HFF-Myc (cell line): Measurements from ENCODE around the gene TP53BP1.

Source experiments
- DNase-seq: peaks from one replicate; pipeline ENCODE4 v3.0.0-alpha.2; 2011; ENCODE audit warnings: low read depth; ENCODE audit errors: extremely low read depth
- H3K4me3 ChIP-seq: replicated peaks from 2 replicates; pipeline ENCODE4 v1.5.1; 2011; ENCODE audit warnings: low read depth, mild to moderate bottlenecking, control low read depth, low read length
- TF ChIP-seq, protein P1 (sequence below): IDR thresholded peaks from 2 replicates; pipeline ENCODE4 v1.5.1; 2012; ENCODE audit warnings: mild to moderate bottlenecking, low read depth, low read length, control low read depth; ENCODE audit errors: missing control alignments

Gene TP53BP1

GRCh38 chr15:43465100-43465499 lies 27.9 kb downstream of the TP53BP1 start:
- TF ChIP-seq, protein P1, sequence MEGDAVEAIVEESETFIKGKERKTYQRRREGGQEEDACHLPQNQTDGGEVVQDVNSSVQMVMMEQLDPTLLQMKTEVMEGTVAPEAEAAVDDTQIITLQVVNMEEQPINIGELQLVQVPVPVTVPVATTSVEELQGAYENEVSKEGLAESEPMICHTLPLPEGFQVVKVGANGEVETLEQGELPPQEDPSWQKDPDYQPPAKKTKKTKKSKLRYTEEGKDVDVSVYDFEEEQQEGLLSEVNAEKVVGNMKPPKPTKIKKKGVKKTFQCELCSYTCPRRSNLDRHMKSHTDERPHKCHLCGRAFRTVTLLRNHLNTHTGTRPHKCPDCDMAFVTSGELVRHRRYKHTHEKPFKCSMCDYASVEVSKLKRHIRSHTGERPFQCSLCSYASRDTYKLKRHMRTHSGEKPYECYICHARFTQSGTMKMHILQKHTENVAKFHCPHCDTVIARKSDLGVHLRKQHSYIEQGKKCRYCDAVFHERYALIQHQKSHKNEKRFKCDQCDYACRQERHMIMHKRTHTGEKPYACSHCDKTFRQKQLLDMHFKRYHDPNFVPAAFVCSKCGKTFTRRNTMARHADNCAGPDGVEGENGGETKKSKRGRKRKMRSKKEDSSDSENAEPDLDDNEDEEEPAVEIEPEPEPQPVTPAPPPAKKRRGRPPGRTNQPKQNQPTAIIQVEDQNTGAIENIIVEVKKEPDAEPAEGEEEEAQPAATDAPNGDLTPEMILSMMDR = no peak
- no peak for DNase-seq
- H3K4me3 ChIP-seq = no peak overlapping the region

- TF ChIP-seq, protein P1 = no peak
Measured at GRCh38 chr15:43463998-43464397, 29.0 kb downstream of the TP53BP1 start.

DNA sequence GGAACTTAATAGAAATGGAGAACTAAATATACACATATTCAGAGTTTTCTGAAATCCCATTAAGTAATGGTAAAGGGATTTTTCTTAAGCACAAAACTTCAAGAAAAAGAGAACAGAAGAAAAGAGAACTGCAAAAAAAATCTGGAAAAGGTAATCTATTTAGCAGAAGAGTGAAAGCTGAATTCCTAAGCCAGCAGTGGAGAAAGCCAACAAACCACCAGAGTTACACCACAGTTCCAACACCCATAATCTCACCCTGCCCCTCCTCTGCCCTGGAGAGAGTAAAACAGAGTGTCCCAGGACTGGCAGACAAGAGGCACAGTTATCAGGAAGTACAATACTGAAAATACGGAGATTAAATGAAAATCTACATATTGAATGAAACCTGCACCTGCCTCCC lies 29.4 kb downstream of the TP53BP1 start:
- DNase-seq = no peak
- no peak overlapping the region for H3K4me3 ChIP-seq
- TF ChIP-seq, protein P1 = no peak

More at GRCh38 chr15:43463998-43464397, 29.0 kb downstream of the TP53BP1 start:
- DNase-seq = no peak
- H3K4me3 ChIP-seq = no peak overlapping the region

DNA sequence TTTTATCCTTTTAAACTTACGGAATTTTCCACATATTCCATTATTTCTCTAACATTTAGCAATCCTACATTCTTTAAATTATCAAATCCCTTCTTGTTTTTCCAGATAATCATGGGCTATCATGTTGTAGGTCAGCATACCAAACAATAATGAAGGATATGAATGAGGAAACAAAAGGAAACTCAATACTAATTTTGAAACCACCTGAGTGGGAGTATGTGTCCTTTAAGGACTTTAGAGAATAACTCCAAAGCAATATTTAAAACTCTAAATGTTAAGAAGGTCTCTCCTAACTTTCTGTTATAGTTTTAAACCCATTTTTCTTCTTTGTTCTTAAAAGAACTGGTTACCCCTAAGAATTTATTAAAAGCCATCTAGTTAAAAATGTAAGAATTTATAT lies 43.0 kb downstream of the TP53BP1 start:
- TF ChIP-seq, protein P1 = no peak
- no peak overlapping the region for H3K4me3 ChIP-seq
- no peak for DNase-seq

DNA sequence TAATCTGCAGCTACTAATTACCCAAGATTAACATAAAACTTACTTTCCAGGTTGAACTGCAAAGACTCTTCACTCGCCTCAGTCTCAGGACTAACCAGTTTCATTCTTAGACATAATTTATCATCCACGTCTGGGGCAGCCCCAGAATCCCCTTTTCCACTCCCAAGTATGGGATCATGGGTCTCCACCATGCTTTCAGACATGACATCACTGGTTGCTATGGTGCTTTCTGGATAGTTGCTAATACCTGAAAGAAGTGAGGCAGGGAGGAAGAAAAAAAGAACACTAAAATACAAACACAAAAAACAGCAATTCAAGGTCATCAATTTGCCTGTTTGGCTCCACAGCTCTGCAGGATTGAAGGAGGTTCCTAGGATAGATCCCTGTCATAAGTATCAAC lies 46.6 kb downstream of the TP53BP1 start:
- DNase-seq = no peak

DNA sequence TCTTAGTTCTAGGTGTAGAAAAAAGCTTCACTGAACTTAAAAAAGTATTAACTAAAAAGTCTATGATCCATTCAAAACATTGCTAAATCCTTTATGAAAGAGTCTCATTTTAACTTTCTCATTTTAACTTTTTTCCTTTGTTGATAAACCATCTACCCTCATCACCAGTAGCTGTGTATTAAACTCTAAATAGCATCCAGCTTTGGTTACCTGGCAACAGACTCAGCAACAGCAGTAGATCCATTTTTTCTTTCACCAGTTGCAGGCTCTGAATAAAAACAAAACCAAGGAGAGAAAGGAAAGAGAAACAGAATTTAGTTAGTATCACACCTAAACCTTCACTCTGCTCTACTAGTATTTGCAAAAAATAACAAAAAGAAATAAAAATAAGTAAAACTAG lies 51.6 kb downstream of the TP53BP1 start:
- peak; percentile 20 for DNase-seq
- no peak overlapping the region for H3K4me3 ChIP-seq
- TF ChIP-seq, protein P1 = no peak

More for the DNA sequence above, 46.6 kb downstream of the TP53BP1 start:
- no peak overlapping the region for H3K4me3 ChIP-seq
- TF ChIP-seq, protein P1 = no peak

DNA sequence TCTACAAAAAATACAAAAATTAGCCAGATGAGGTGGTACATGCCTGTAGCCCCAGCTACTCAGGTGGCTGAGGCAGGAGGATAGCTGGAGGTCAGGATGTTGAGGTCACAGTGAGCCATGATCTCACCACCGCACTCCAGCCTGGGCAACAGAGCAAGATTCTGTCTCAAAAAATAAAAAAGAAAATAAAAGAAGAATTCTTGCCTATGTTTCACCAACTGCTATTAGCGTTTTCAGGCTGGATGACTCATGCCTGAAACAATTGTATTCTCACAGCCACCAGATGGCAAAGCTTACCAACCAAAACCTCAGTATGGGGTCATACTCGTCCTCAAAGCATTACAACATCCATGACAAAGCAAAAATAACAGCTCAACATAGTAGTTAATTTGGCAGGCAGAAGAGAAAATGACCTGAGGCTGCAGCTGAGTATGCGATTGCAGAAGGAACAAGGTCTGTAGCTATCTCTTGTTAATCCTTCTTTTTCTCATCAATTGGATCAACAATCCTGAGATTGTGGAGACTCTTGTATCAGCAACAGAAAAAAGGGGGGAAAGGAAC lies 52.2 kb downstream of the TP53BP1 start:
- TF ChIP-seq, protein P1 = peak; percentile 46
- no peak overlapping the region for H3K4me3 ChIP-seq
- DNase-seq = peak; percentile 91
